Endothelial cell (in vitro differentiated cells): ENCODE results near the gene KIF13A. TPM values are rescaled to one million over a fixed set of nuclear protein-coding genes. Genes with fewer than 3 reads are reported as not detected.
"Not testable (repeated sequence)": the region's sequence is repeated elsewhere in the genome, so short reads cannot be mapped to it uniquely, and the experiment has no call there.

ENCODE experiments used
- DNase-seq: peaks from one replicate; pipeline ENCODE4 v3.0.0; 2021; ENCODE audit warnings: low spot score
- H3K27ac Mint-ChIP-seq: one replicate; pipeline ENCODE4 v1.8.0; 2021; ENCODE audit warnings: mixed read lengths, inconsistent platforms; ENCODE audit not compliant: unreplicated experiment
- H3K27me3 Mint-ChIP-seq: one replicate; pipeline ENCODE4 v1.8.0; 2021; ENCODE audit warnings: mild to moderate bottlenecking, moderate library complexity, mixed read lengths, inconsistent platforms; ENCODE audit not compliant: unreplicated experiment
- H3K36me3 Mint-ChIP-seq: one replicate; pipeline ENCODE4 v1.8.0; 2021; ENCODE audit warnings: mild to moderate bottlenecking, low read depth, mixed read lengths, inconsistent platforms; ENCODE audit not compliant: unreplicated experiment
- H3K4me1 Mint-ChIP-seq: one replicate; pipeline ENCODE4 v1.8.0; 2021; ENCODE audit warnings: mild to moderate bottlenecking, mixed read lengths, inconsistent platforms; ENCODE audit not compliant: unreplicated experiment
- H3K4me3 Mint-ChIP-seq: one replicate; pipeline ENCODE4 v1.8.0; 2021; ENCODE audit warnings: mild to moderate bottlenecking, mixed read lengths, inconsistent platforms; ENCODE audit not compliant: unreplicated experiment
- H3K9me3 Mint-ChIP-seq: one replicate; pipeline ENCODE4 v1.8.0; 2021; ENCODE audit warnings: mixed read lengths, inconsistent platforms; ENCODE audit not compliant: unreplicated experiment
- total RNA-seq: library from RNA; stranded (reverse); fragmentation: NEBNext Ultra II Directional; extraction: Animal tissue kit (Norgen Biotek cat#: 25700); gene quantifications from one replicate; pipeline ENCODE4 v1.2.1, GENCODE V29; 2021; ENCODE audit not compliant: unreplicated experiment
- TF ChIP-seq, protein P1 (sequence below): fragments of 200-600 bp; sonication (generic); IDR thresholded peaks from one replicate; pipeline ENCODE4 v1.5.0; 2021; ENCODE audit warnings: antibody characterized with exemption; ENCODE audit not compliant: unreplicated experiment

The KIF13A gene
- total RNA-seq, 1 donor from 2014 or later = 139 TPM

DNA sequence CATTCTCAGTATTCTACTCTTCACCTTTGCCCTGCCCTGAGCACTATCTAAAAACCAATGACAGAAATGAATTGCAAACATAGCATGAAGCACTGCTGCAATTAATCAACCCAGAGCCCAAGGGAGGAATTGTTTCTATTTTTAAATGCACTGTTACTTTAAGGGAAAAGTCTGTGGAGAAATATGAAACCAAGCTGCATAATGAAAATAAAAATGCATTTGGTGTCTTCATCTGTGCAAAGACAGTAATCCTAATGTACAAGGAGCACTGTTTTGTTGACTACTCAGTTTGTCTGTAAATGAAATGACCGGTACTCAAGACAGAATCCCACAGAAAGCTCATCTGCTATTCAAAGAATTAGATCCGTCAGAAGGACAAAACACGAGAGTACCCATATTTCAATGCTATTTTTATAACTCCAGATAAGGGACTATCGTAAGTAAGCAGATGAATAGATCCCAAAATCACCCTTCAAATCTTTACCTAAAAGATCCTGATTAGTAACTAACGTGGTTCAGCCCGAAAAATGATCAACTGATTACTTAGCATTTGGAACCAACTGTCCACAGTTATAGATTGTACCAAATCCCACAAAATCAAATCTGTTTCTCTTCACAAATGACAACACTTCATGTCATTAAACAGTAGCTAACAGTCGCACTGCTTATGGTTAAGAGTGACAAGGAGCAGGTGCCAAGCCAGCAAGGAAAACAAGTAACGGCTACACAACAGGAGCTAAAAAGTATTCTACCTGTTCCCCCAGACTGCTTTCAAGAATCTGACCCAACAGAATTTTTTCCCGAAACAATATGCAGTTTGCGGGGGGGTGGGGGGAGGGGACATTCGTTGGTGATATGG, 2.4 kb downstream of the KIF13A start:
- no peak for DNase-seq
- H3K36me3 Mint-ChIP-seq = peaks cover 40% of the 10 kb centered on the region
- no peak overlapping the region for H3K27ac Mint-ChIP-seq
- H3K4me3 Mint-ChIP-seq = peak overlapping the region; percentile 98
- H3K4me1 Mint-ChIP-seq = peaks cover 49% of the 10 kb centered on the region
- H3K9me3 Mint-ChIP-seq = no peaks in the 10 kb centered on the region
- peaks cover 17% of the 10 kb centered on the region for H3K27me3 Mint-ChIP-seq
- TF ChIP-seq, protein P1, sequence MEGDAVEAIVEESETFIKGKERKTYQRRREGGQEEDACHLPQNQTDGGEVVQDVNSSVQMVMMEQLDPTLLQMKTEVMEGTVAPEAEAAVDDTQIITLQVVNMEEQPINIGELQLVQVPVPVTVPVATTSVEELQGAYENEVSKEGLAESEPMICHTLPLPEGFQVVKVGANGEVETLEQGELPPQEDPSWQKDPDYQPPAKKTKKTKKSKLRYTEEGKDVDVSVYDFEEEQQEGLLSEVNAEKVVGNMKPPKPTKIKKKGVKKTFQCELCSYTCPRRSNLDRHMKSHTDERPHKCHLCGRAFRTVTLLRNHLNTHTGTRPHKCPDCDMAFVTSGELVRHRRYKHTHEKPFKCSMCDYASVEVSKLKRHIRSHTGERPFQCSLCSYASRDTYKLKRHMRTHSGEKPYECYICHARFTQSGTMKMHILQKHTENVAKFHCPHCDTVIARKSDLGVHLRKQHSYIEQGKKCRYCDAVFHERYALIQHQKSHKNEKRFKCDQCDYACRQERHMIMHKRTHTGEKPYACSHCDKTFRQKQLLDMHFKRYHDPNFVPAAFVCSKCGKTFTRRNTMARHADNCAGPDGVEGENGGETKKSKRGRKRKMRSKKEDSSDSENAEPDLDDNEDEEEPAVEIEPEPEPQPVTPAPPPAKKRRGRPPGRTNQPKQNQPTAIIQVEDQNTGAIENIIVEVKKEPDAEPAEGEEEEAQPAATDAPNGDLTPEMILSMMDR = no peak

DNA sequence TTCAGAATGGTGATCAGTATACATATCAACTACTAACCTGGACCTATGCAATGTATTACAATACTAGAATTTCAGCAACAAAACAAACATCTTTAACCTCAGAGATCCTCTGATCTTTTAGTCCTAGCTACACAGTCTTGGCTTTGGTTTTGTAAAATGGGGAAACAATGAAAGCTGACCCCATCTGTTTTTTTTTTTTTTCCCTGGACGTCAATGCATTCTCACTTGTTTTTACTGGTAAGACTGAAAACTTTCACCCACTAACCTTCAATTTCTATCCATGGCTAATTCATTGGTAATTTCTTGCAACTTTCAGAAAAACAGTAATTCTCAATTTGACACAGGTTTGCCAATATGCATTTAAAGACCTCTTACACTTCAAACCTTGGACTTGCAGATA, 3.0 kb downstream of the KIF13A start:
- peak overlapping the region; percentile 98 for H3K4me3 Mint-ChIP-seq
- peaks cover 41% of the 10 kb centered on the region for H3K36me3 Mint-ChIP-seq

DNA sequence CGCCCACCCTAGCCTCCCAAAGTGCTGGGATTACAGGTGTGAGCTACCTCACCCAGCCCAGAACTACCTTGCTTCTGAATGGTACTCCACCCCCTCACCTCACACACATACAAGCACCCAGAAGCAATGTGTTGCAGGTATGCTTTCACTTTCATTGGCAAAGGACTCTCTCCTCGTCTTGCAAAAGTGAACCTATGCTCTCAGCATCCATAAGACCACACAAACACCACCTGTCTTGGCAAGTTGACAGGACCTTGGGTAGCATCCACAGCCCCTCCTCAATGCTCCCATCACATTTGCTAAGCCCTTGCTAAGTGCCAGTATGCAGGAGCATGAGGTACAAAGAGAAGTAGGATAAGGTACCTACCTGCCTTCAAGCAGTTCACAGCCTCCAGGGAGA, 3.7 kb downstream of the KIF13A start:
- H3K4me3 Mint-ChIP-seq = peak overlapping the region; percentile 78
- no peak overlapping the region for H3K27ac Mint-ChIP-seq
- no peaks in the 10 kb centered on the region for H3K9me3 Mint-ChIP-seq
- DNase-seq = no peak
- H3K27me3 Mint-ChIP-seq = peaks cover 11% of the 10 kb centered on the region
- H3K36me3 Mint-ChIP-seq = peaks cover 41% of the 10 kb centered on the region
- TF ChIP-seq, protein P1 = no peak
- H3K4me1 Mint-ChIP-seq = peaks cover 52% of the 10 kb centered on the region

More for the DNA sequence above, 3.0 kb downstream of the KIF13A start:
- Mint-ChIP-seq H3K27ac (no peak overlapping the region), H3K9me3 (no peaks in the 10 kb centered on the region), H3K27me3 (peaks cover 16% of the 10 kb centered on the region), H3K4me1 (peaks cover 54% of the 10 kb centered on the region)
- TF ChIP-seq, protein P1 = no peak
- no peak for DNase-seq

DNA sequence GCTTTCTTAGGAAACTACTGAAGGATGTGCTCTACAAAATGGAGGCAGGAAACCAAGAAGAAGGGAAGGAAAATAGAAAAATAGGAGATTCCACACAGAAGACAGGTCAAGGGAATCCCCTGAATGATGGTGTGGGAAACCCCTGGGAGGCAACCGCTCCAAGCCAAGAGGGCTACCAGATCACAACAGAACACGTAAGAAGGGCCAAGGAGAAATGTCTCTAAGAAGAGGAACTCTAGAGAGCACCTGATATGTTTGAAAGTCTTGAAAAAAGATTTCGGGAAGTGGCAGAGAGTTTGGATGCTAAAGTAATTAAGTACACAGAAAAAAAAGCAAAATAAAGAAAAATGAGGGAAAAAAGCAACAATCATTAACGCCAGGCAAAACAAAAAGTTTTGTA, 7.1 kb downstream of the KIF13A start:
- peak overlapping the region; percentile 21 for H3K4me3 Mint-ChIP-seq
- TF ChIP-seq, protein P1 = no peak
- H3K27ac Mint-ChIP-seq = peak overlapping the region; percentile 75
- H3K36me3 Mint-ChIP-seq = peaks cover 40% of the 10 kb centered on the region
- H3K4me1 Mint-ChIP-seq = peaks cover 43% of the 10 kb centered on the region
- DNase-seq = no peak
- no peaks in the 10 kb centered on the region for H3K9me3 Mint-ChIP-seq
- H3K27me3 Mint-ChIP-seq = peaks cover 1% of the 10 kb centered on the region

DNA sequence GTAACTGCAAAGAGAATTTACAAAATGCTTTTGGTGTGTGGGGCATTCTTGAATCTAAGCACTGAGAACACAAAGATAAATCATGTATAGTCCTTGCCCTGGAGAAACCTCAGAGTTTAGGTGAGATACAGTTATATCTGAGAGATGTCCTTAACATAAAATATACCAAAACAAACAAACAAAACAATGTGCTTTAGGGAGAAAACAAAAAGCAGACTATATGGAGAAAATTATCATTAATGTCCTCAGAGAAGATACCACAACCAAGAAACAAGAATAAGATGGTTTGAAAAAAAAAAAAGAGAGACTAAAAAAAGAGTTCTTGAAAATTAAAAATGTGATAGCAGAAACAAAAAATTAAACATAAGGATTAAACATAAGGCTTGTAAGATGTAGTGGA, 8.0 kb downstream of the KIF13A start:
- H3K4me1 Mint-ChIP-seq = peaks cover 40% of the 10 kb centered on the region
- TF ChIP-seq, protein P1 = no peak
- no peak overlapping the region for H3K4me3 Mint-ChIP-seq
- H3K27ac Mint-ChIP-seq = peak overlapping the region; percentile 75
- no peak for DNase-seq
- peaks cover 38% of the 10 kb centered on the region for H3K36me3 Mint-ChIP-seq
- no peaks in the 10 kb centered on the region for H3K9me3 Mint-ChIP-seq
- peaks cover 1% of the 10 kb centered on the region for H3K27me3 Mint-ChIP-seq

DNA sequence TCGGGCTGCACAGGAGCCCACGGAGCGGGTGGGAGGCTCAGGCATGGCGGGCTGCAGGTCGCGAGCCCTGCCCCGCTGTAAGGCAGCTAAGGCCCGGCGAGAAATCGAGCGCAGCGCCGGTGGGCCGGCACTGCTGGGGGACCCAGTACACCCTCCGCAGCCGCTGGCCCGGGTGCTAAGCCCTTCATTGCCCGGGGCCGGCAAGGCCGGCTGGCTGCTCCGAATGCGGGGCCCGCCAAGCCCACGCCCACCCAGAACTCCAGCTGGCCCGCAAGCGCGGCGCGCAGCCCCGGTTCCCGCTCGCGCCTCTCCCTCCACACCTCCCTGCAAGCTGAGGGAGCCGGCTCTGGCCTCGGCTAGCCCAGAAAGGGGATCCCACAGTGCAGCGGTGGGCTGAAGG, 11.2 kb downstream of the KIF13A start:
- H3K27me3 Mint-ChIP-seq, DNase-seq, H3K27ac Mint-ChIP-seq, H3K4me3 Mint-ChIP-seq, H3K9me3 Mint-ChIP-seq: not testable (repeated sequence)
- H3K4me1 Mint-ChIP-seq = peaks cover 53% of the 10 kb centered on the region
- peaks cover 34% of the 10 kb centered on the region for H3K36me3 Mint-ChIP-seq
